GM20431 (cell line): ENCODE data around the gene MRPL42.

Experiments
- in situ Hi-C: fragments of 300-500 bp; cut with MseI, MboI; formaldehyde crosslinking; loops from one replicate; pipeline ENCODE4 v1.15.0; 2020; ENCODE audit warnings: low sequenced_read_pairs; ENCODE audit not compliant: unreplicated experiment

MRPL42 gene

DNA sequence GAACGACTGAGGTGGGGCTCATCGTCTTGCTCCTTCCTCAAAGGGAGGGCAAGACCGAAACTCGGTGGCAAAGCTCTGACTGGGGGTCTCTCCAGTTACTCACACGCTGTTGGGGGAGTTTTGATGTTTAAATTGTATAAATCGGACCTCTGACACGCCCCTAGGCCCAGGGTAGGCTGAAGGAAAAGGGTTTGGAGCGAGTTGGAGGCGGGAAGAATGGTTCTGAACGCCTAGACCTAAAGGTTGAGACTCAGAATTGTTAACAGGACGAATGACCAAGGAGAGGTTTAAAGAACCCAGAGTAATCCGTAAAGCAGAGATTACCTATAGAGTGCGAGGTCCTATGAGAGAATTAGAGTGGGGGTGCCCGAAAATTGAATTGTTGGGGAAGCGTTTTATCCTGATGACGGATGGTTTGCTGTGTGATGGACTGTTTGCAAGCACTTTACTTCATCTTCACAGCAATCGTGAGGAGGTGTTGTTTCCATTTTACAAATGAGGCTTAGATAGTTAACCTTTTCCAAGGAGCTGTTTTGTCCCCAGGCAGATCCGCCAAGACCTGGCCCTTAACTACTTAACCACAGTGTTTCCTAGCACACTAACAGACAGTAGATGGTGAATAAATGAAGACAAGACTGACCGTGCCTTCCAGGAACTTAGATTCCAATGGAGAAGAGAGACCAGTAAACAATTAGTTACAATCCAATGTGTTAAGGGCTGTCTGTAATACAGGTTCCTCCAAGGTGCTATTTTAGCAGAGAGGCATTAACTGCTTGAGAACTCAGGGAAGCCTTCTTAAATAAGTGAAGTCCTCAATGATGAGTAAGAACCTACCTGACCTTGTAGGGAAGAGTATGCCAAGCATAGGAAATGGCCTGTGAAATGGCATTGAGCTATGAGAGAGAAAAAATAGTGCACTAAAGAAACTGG lies 24.6 kb upstream of the MRPL42 start:
- in situ Hi-C loops, result no loop called here

GRCh38 chr12:93443576-93443975 lies 23.7 kb upstream of the MRPL42 start:
- in situ Hi-C loops, result no loop called here

GRCh38 chr12:93447555-93448290 lies 19.6 kb upstream of the MRPL42 start:
- in situ Hi-C loops, result no loop called here

- in situ Hi-C loops, result no loop called here
Measured at GRCh38 chr12:93448796-93449195, 18.5 kb upstream of the MRPL42 start.

GRCh38 chr12:93449277-93449676 lies 18.0 kb upstream of the MRPL42 start:
- in situ Hi-C loops, result no loop called here

DNA sequence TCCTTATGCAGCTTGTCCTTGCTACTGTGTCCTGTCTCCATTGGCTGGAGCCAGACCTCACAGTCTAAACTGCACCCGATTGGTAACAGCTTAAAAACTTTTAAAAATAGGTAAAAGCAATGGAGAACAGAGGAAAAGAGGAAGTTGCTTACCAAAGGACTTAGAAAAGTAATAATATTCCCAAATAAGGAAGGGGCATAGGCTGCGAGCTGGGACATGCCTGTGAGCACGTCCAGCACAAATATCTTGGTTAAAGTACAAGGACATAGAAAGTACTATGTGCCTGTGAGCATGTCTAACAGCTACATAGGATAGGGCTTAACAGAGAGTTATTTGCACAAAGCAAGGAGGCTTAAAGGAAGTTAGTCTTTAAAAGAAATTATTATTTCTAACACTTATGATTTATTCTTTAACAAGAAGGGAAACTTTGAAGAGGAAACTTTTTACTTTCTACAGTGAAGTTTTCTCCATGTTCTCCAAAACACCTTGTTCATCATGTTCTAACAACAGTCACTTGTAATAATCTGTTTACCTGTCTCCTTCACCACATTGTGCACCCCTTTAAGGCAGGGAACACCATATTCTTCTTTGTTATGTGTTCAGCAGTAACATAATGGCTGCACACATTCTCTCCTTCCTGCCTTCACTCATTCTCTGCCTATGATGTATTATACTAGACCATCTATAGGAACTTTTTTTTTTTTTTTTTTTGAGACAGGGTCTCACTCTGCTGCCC lies 15.7 kb upstream of the MRPL42 start:
- in situ Hi-C loops, result no loop called here

DNA sequence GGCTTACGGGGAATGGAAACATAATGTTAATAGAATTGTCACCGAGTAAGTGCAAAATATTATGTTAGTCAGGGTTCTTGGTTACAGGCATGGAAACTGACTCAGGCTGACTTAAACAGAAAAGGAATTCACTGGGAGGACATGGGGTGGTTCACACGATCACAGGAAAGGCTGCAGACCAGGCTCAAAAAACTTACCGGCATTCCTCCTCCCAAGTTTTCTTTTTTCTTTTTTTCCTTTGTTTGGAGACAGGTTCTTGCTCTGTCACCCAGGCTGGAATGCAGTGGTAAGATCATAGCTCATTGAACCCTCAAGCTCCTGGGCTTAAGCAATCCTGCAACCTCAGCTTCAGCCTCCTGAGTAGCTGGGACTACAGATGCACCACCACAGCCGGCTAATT lies 13.7 kb upstream of the MRPL42 start:
- in situ Hi-C loops, result no loop called here

- in situ Hi-C loops, result no loop called here
Measured at GRCh38 chr12:93456077-93456476, 11.2 kb upstream of the MRPL42 start.

GRCh38 chr12:93459097-93459496 lies 8.2 kb upstream of the MRPL42 start:
- in situ Hi-C loops, result no loop called here

- in situ Hi-C loops, result no loop called here
Measured at GRCh38 chr12:93460003-93460402, 7.3 kb upstream of the MRPL42 start.

GRCh38 chr12:93460902-93461301 lies 6.4 kb upstream of the MRPL42 start:
- in situ Hi-C loops, result no loop called here

DNA sequence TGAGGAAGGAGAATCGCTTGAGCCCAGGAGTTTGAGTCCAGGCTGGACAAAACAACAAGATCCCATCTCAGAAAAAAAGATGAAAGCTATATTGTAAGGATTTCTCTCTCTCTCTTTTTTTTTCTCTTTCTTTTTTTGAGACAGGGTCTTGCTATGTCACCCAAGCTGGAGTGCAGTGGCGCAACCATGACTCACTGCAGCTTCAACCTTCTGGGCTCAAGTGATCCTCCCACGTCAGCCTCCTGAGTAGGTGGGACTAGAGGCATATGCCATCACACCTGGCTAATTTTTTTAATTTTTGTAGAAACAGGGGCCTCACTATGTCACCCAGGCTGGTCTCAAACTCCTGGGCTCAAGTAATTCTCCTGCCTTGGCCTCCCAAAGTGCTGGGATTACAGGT lies 5.8 kb upstream of the MRPL42 start:
- in situ Hi-C loops, result no loop called here

- in situ Hi-C loops, result no loop called here
Measured at GRCh38 chr12:93465841-93466240, 1.5 kb upstream of the MRPL42 start.

DNA sequence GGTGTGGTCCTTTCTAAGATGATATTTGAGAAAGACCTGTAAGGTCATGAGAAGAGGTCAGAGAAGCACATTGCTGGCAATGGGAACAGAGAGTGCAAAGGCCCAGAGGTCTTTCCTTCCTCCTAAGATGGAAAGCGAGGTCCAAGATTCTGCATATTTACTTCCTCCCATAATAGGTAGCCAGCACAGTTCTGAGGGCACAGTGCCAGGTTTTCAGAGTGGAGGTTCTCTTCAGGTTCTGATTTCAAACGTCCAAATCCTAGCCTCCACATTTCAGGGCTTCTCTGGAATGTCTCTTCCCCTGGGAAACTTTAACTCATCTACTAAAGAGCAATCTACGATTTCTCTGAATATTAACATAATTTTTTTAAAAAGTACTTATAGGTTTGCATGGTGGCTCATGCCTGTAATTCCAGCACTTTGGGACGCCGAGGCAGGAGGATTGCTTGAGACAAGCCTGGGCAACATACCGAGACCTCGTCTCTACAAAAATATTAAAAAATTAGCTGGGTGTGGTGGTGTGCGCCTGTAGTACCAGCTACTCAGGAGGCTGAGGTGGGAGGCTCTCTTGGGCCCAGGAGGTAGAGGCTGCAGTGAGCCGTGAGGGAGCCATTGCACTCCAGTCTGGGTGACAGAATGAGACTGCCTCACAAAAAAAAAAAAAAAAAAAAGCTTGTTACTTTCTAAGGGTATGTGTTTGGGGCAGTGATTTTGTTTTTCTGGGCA lies 526 bp upstream of the MRPL42 start:
- in situ Hi-C loops, result no loop called here

- in situ Hi-C loops, result no loop called here
Measured at GRCh38 chr12:93468008-93468371, 676 bp downstream of the MRPL42 start.

GRCh38 chr12:93469386-93469785 lies 2.1 kb downstream of the MRPL42 start:
- in situ Hi-C loops, result no loop called here

DNA sequence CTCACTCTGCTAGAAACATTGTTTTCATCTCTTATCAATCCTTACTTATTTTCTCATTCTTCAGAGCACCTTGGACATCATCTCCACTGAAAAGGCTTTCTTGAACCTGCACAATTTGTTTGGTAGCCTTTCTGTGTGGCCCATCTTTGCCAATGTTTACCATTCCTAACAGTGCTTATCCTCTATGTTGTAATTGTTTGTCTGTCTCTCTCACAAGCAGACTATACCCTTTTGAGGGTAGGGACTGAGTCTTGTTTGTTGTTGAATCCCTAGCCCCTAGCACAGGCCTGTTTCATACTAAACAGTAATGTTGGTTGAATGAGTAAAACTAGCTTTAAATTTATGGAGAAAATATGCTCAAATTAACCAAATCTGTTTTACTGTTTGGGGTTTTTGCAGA lies 9.2 kb downstream of the MRPL42 start:
- in situ Hi-C loops, result no loop called here

GRCh38 chr12:93482721-93483120 lies 15.4 kb downstream of the MRPL42 start:
- in situ Hi-C loops, result no loop called here

- in situ Hi-C loops, result no loop called here
Measured at GRCh38 chr12:93483151-93483807, 16.0 kb downstream of the MRPL42 start.
